LNCaP clone FGC (cell line): Measurements from ENCODE around the gene GPRIN2.
A peak's percentile ranks its signal among the peaks of the same experiment; 100 is the strongest.

ENCODE experiments used
- DNase-seq: peaks from one replicate; pipeline ENCODE4 v3.0.0-alpha.2; 2011; ENCODE audit warnings: low read depth
- H3K4me3 ChIP-seq: 2 replicates; pipeline ENCODE4 v1.5.1; 2011; ENCODE audit warnings: mild to moderate bottlenecking, low read depth, low read length, control low read depth
- CTCF ChIP-seq: IDR thresholded peaks from 2 replicates; pipeline ENCODE4 v1.5.1; 2012; ENCODE audit warnings: mild to moderate bottlenecking; ENCODE audit not compliant: control insufficient read depth, insufficient read depth; ENCODE audit errors: extremely low read depth

GPRIN2 gene

GRCh38 chr10:46549171-46550075, 7.0 kb downstream of the GPRIN2 start:
- no peak for TF ChIP-seq CTCF
- no peak overlapping the region for H3K4me3 ChIP-seq
- DNase-seq: no peak

- no peak for DNase-seq
- no peak for TF ChIP-seq CTCF
- H3K4me3 ChIP-seq: no peak overlapping the region
These were observed 7.9 kb downstream of the GPRIN2 start for GRCh38 chr10:46548498-46549090.

DNA sequence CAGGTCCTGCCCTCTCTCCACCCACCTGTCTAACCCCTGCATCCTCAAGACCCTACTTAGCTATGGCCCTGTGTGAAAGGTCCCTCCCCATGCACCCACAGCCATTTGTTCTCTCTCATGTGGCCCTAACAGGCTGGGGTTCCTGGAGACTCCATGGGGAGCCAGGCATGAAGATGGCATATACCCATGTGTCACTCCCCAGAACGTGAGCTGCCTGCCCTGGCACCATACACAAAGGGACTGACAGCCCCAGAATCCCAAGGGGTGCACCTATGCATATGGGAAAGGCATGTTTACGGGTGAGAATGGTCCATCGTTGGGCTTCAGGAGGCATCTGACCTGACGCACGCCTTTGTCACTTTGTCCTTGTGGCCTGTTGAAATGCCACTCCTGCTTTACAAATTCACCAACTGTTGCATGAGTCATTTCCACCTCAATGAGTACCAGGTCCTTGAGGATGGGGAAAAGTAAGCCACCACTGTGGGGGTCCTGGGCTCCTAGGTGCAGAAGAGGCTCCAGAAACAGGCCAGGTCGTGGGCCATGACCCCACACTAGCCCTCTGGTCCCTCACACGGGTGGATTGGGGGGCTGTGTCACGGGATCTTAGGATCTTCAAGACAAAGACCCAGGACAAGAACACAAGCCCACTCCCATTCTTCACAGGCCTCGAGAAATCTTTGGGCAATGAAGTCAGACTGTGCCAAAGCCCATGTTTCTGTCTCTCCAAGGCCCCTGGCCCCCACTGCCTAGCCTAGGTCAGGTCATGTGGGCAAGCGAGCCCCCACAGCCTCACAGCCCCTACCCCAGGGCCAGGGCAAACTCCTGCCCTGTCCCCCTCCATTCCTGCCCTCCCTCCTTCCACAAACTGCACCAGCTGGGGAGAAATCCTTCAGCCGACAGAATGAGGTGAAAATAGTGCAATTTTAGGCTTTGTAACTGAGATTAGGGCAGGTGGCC, 8.6 kb downstream of the GPRIN2 start:
- no peak overlapping the region for H3K4me3 ChIP-seq
- no peak for DNase-seq
- TF ChIP-seq CTCF: no peak

GRCh38 chr10:46546591-46547540, 9.6 kb downstream of the GPRIN2 start:
- DNase-seq: peak; percentile 70
- no peak overlapping the region for H3K4me3 ChIP-seq
- TF ChIP-seq CTCF: no peak

DNA sequence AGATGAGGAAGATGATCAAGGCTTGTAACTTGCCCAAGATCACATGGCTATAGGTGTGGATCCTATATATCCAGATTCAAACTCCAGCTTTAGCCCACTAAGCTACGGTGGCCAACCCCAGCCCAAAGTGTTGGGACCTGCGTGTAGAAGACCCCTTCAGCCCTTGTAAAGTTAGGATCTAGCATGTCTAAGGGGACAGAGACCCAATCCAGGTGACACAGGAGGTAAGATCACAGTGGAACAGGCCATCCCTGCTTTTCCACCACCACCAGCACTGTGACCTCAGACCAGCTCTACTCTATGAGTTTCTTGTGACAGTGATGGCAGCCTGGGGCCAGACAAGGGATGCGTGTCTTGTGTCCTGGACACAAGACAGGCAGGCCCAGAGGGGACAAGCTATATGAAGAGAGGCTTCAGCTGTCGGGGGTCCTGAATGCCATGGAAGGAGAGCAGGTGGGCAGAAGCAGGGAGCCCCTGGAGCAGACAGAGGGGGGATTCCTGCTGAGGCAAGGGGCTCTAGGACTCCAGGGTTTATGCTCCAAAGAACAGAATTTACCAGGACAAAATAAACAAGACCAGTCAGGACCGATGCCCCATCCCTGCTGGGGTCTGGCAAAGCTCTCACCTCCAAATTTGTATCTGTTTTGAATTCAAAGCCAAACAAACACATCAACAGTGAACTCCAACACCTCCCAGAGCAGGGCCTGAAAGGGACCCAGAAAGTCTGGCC, 10.4 kb downstream of the GPRIN2 start:
- no peak for DNase-seq
- H3K4me3 ChIP-seq: no peak overlapping the region
- no peak for TF ChIP-seq CTCF
